ENCODE data around the gene AVL9. TPM values are rescaled to one million over a fixed set of nuclear protein-coding genes. Genes with fewer than 3 reads are reported as not detected.
A peak's percentile ranks its signal among the peaks of the same experiment; 100 is the strongest.

AVL9 gene
- total and polyA plus RNA-seq, 2 of the 4 experiments (the other 2 are of a cell fraction), result 13.1 to 21.7 TPM

- no peak overlapping the region for H3K56ac ChIP-seq (ENCODE audit: extremely low read depth, insufficient read depth, low read length)
- H3K79me1 ChIP-seq (ENCODE audit: low read depth in 1 of 2, low read length in 2 of 2), result peaks cover 34 to 69% of the 10 kb centered on the region in 2 experiments
- 0 out of 2 replicates have a peak overlapping the region, but pooled peaks have one; percentile 13 for H2AK5ac ChIP-seq (ENCODE audit: low read depth, low read length)
- H3K18ac ChIP-seq (ENCODE audit: low read depth, low read length), result no peak overlapping the region
- H3K27ac ChIP-seq (ENCODE audit: insufficient read depth, low read length), result no peak overlapping the region
- H4K5ac ChIP-seq (ENCODE audit: low read depth, low read length), result no peak overlapping the region
- BruUV-seq (replicated peaks), result no TSS peak
- H3K4me2 ChIP-seq (ENCODE audit: low read depth, low read length), result no peak overlapping the region; the same call in 1 of the 2 replicates
- no peak overlapping the region; the same call in 1 of the 2 replicates for H3K4ac ChIP-seq (ENCODE audit: low read depth, low read length)
- no peaks in the 10 kb centered on the region for H3K9me3 ChIP-seq (ENCODE audit: control insufficient read depth, insufficient read depth, low read length)
- H2AFZ ChIP-seq (replicated peaks; ENCODE audit: low read length, poor library complexity), result no peak overlapping the region
- ChIA-PET POLR2A (ENCODE audit: unreplicated experiment) (no interaction called here), CTCF (no interaction called here)
- H3K9me1 ChIP-seq (ENCODE audit: insufficient read depth, low read length), result peaks cover 12% of the 10 kb centered on the region
- in situ Hi-C loops (cut with MboI; ENCODE audit: low sequenced_read_pairs) (no loop called here), dilution Hi-C loops (cut with HindIII; ENCODE audit: low sequenced_read_pairs, unreplicated experiment) (no loop called here), intact Hi-C loops (cut with micrococcal nuclease) (no loop called here)
- H3K4me1 ChIP-seq (ENCODE audit: control insufficient read depth, insufficient read depth, low read length), result peaks cover 5% of the 10 kb centered on the region
- no peak overlapping the region for H4K91ac ChIP-seq (ENCODE audit: insufficient read depth, low read depth, low read length)
- no peak overlapping the region for H3K9ac ChIP-seq (ENCODE audit: low read depth, low read length)
- H3K14ac ChIP-seq (replicated peaks; ENCODE audit: low read depth, low read length), result 0 out of 2 replicates have a peak overlapping the region, but pooled peaks have one; percentile 58
- no peak overlapping the region for H2BK15ac ChIP-seq (ENCODE audit: low read depth, low read length)
- no CpG with 5 or more reads among the region's 1 CpG for WGBS, 2 experiments (ENCODE audit: extremely low coverage in 2 of 2, insufficient read length in 1 of 2)
- no peak overlapping the region for H2BK20ac ChIP-seq (ENCODE audit: low read depth, low read length)
- H3K36me3 ChIP-seq (ENCODE audit: control insufficient read depth, insufficient read depth, low read length), result peaks cover 2% of the 10 kb centered on the region; the same call in 1 of the 2 replicates
- no peak overlapping the region for H3K23ac ChIP-seq (ENCODE audit: low read depth, low read length)
- DNase-seq (peak; percentile 82), ATAC-seq (ENCODE audit: low read depth) (peak; percentile 45)
- peak overlapping the region; percentile 51 for H2BK5ac ChIP-seq (ENCODE audit: low read depth, low read length, poor library complexity, severe bottlenecking)
- no peak overlapping the region for H4K8ac ChIP-seq (ENCODE audit: low read depth in 2 of 2, low read length in 2 of 2)
- no peaks in the 10 kb centered on the region for H3K27me3 ChIP-seq (ENCODE audit: control insufficient read depth, insufficient read depth, low read length)
- no peak overlapping the region for H2AK9ac ChIP-seq (replicated peaks; ENCODE audit: low read depth, low read length, poor library complexity)
- H2BK120ac ChIP-seq (ENCODE audit: low read depth, low read length), result no peak overlapping the region
- H4K20me1 ChIP-seq (ENCODE audit: insufficient read depth, low read length), result peaks cover 28% of the 10 kb centered on the region; the same call in 1 of the 2 replicates
- no peak overlapping the region for H3K4me3 ChIP-seq (ENCODE audit: insufficient read depth, low read depth, low read length)
- TF ChIP-seq CHD1 (IDR thresholded peaks at IDR 0.05; ENCODE audit: low read depth, low read length), result no peak
- TF ChIP-seq FOS (IDR thresholded peaks at IDR 0.05; ENCODE audit: low read depth, low read length), result peak; percentile 41; the same call in 1 of the 2 replicates
Measured at GRCh38 chr7:32536585-32536984, 41.3 kb downstream of the AVL9 start.

Data from IMR-90 (cell line).